ENCODE results near the gene EDN1. TPM values are rescaled to one million over a fixed set of nuclear protein-coding genes. Genes with fewer than 3 reads are reported as not detected.

Gene EDN1
- total and polyA plus RNA-seq, 5 donors, result 1.3 to 5.8 (median 2.2) TPM

DNA sequence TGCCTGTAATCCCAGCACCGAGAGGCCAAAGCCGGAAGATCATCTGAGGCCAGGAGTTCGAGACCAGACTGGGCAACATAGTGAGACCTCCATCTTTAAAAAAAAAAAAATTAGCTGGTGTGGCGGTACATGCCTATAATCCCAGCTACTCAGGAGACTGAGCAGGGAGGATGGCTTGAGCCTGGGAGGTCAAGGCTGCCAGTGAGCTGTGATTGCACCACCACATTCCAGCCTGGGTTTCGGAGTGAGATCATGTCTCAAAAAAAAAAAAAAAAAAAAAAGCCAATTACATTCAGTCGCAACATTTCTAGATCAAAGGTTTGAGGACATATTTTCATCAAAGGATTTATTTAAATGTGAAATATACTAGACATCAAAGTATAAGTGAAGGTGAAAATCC, 32.0 kb upstream of the EDN1 start:
- Histone ChIP-seq H3K4me3 (ENCODE audit: low read length) (no peak overlapping the region), H3K27ac (ENCODE audit: low read length) (no peak overlapping the region), H3K9me3 (ENCODE audit: control insufficient read depth, low read length) (no peaks in the 10 kb centered on the region), H3K27me3 (ENCODE audit: control insufficient read depth, insufficient read depth) (peaks cover 2% of the 10 kb centered on the region), H3K4me1 (ENCODE audit: control insufficient read depth, insufficient read depth, low read length) (no peaks in the 10 kb centered on the region)
- DNase-seq, result no peak
- no peak for ATAC-seq
- intact Hi-C loops (cut with DNase I), result no loop called here
- 96% methylated on average over 6 of the region's 6 CpGs for WGBS

DNA sequence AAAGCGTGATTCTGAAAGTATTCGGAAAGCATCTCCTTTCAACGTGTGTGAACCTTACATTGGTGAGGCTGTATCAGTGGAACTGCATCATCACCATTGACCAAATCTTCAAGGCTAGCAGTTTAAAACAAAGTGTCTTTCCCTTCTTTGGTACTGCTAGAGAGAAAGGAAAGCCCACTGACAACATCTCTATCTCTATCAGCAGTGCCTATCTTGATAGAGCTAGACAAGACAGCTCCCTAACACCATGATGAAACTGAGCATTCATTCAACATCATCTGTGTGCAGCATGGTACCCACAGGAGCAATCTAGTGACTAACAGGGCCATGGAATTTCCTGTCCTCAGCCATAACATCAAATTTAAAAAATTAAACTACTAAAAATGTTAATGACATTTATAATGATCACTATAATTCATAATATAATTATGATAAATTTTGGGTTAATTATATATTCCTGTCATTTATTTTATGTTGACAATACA, 31.5 kb upstream of the EDN1 start:
- Histone ChIP-seq H3K4me1 (ENCODE audit: control insufficient read depth, insufficient read depth, low read length) (no peaks in the 10 kb centered on the region), H3K27me3 (ENCODE audit: control insufficient read depth, insufficient read depth) (peaks cover 2% of the 10 kb centered on the region), H3K27ac (ENCODE audit: low read length) (no peak overlapping the region), H3K9me3 (ENCODE audit: control insufficient read depth, low read length) (no peaks in the 10 kb centered on the region), H3K4me3 (ENCODE audit: low read length) (no peak overlapping the region)
- ATAC-seq (no peak), DNase-seq (no peak)
- WGBS, result 95% methylated on average over 3 of the region's 3 CpGs
- intact Hi-C loops (cut with DNase I), result no loop called here

DNA sequence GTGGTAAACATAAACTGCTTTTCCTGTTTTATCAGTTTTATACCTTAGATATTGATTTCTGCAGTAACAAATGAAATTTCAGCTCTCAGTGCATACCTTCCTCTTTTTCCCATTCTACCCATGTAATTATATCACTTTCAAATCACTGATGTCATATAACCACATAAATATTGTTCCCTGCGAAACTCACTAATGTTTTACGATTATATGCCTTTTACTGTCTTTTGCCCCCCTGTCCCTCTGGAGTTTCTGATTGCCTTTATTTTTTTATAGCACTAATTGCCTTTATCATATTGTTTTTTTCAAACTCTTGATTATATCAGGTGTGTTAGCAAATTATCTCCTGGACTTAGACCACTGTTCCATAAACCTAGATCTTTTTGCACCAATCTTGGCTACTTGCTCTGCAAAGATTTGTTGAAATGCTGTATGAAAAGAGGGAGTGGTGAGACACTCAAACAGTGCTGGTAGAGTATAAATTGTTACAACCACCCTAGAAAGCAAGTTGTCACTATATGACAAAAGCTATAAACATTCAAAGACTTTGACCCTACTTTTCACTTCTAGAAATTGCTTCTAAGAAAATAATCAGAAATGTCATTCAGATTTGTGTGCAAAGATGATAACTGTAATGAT, 29.6 kb upstream of the EDN1 start:
- WGBS, result 89% methylated on average over 2 of the region's 2 CpGs
- H3K27me3 ChIP-seq (ENCODE audit: control insufficient read depth, insufficient read depth), result peaks cover 2% of the 10 kb centered on the region
- no peak for DNase-seq
- H3K27ac ChIP-seq (ENCODE audit: low read length), result no peak overlapping the region
- intact Hi-C loops (cut with DNase I), result no loop called here
- H3K4me3 ChIP-seq (ENCODE audit: low read length), result no peak overlapping the region
- ATAC-seq, result no peak
- H3K4me1 ChIP-seq (ENCODE audit: control insufficient read depth, insufficient read depth, low read length), result no peaks in the 10 kb centered on the region
- H3K9me3 ChIP-seq (ENCODE audit: control insufficient read depth, low read length), result no peaks in the 10 kb centered on the region

DNA sequence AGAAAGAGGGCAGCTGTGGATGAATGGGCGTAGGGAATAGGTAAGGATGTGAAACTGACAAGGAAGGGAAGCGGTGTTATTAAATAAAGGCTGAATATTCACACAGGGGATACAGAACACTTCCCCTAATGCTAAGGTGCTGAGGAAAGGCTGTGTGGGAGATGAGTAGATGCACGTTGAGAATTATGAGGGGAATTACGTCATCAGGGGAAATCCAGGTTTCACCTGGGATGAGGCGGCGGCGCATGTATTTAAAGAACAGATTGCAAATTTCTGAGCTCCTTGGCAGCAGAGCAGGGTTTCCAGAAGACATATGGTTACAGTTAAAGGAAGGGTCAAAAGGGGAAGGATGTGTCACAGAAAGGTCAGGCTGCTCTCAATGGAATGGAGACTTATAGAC, 28.7 kb upstream of the EDN1 start:
- Histone ChIP-seq H3K27me3 (ENCODE audit: control insufficient read depth, insufficient read depth) (no peaks in the 10 kb centered on the region), H3K27ac (ENCODE audit: low read length) (no peak overlapping the region), H3K4me1 (ENCODE audit: control insufficient read depth, insufficient read depth, low read length) (no peaks in the 10 kb centered on the region), H3K9me3 (ENCODE audit: control insufficient read depth, low read length) (no peaks in the 10 kb centered on the region), H3K4me3 (ENCODE audit: low read length) (no peak overlapping the region)
- ATAC-seq (no peak), DNase-seq (no peak)
- intact Hi-C loops (cut with DNase I), result no loop called here
- WGBS, result 87% methylated on average over 7 of the region's 7 CpGs

DNA sequence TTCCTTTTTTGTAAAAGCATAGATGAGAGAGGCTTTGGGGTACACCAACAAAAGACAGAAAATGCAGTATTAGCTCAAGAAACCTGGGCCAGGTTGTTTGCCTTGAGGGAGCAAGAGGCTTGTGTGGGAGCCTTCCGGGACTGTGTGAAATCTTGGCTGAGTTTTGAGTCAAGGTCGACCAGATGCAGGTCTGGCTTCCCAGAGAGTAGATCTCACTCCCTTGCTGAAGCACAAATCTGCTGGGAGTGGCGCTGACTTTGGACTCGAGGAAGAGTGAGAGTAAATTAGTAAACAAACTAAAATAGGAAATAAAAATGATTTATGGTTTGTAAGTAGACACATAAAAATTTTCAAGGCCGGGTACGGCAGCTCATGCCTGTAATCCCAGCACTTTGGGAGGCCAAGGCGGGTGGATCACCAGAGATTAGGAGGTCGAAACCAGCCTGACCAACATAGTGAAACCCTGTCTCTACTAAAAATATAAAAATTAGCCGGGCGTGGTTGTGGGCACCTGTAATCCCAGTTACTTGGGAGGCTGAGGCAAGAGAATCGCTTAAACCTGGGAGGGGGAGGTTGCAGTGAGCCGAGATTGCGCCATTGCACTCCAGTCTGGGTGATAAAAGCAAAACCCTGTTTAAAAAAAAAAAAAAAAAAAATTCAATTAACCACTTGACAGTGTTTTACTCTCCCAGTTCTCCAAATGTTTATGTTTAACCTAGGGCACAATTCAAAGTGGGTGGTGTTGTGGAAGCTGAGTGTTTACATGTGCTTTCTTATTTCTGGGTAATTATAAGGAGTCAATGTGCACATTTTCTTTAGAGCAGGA, 27.7 kb upstream of the EDN1 start:
- intact Hi-C loops (cut with DNase I), result no loop called here
- H3K4me1 ChIP-seq (ENCODE audit: control insufficient read depth, insufficient read depth, low read length), result no peaks in the 10 kb centered on the region
- H3K27me3 ChIP-seq (ENCODE audit: control insufficient read depth, insufficient read depth), result no peaks in the 10 kb centered on the region
- H3K9me3 ChIP-seq (ENCODE audit: control insufficient read depth, low read length), result no peaks in the 10 kb centered on the region
- 92% methylated on average over 13 of the region's 13 CpGs for WGBS
- DNase-seq (no peak), ATAC-seq (no peak)
- no peak overlapping the region for H3K27ac ChIP-seq (ENCODE audit: low read length)
- no peak overlapping the region for H3K4me3 ChIP-seq (ENCODE audit: low read length)

DNA sequence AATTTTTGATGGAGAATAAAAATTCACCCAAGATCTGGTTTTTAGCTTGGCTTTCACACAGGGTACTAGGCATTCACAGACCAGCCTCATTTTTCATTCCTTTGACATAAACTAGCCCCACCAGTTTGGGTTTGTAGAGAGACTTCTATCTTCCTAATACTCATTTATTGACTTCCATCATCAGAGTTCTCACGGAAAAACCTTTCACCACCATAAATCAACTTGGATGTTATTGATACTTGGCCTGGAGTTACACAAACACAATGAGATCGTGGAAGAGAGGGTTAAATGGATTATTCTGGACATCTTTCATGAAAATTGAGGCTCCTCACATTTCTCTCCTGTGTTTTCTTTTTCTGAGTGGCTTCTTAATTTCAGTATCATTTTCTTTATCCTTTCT, 26.8 kb upstream of the EDN1 start:
- H3K4me3 ChIP-seq (ENCODE audit: low read length), result no peak overlapping the region
- 60% methylated on average over 2 of the region's 2 CpGs for WGBS
- intact Hi-C loops (cut with DNase I), result no loop called here
- ATAC-seq, result no peak
- no peak for DNase-seq
- no peaks in the 10 kb centered on the region for H3K4me1 ChIP-seq (ENCODE audit: control insufficient read depth, insufficient read depth, low read length)
- H3K9me3 ChIP-seq (ENCODE audit: control insufficient read depth, low read length), result no peaks in the 10 kb centered on the region
- H3K27me3 ChIP-seq (ENCODE audit: control insufficient read depth, insufficient read depth), result no peaks in the 10 kb centered on the region
- no peak overlapping the region for H3K27ac ChIP-seq (ENCODE audit: low read length)

DNA sequence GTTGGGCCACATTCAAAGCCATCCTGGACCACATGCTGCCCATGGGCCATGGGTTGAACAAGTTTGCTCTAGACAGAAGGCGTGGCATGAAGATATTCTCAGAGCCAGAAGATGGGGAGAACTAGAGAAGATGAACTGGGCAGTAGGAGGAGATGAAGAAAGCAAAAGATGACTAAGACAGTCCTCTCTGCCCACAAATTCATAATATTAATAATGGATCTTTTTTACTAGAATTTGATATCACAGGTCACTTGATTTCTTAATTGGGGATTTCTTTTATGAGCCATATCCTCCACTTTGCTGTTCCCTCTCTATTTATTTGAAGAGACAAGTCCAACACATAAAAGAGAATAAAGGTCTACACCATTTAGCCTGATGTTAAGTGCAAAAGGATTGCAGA, 25.5 kb upstream of the EDN1 start:
- no peak for DNase-seq
- 94% methylated on average over 1 of the region's 1 CpG for WGBS
- ATAC-seq, result no peak

DNA sequence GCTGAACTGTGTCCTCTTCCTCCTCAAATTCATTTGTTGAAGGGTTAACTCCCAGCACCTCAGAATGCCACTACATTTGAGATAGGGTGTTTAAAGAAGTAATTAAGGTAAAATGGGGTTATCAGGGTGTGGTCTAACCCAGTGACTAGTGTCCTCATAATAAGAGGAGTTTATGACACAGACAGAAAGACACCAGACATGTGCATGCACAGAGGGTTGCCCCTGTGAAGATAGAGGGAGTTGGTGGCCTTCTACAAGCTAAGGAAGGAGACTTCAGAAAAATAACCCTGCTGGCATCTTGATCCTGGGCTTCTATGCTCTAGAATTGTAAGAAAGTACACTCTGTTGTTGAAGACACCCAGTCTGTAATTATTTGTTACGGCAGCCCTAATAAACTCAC, 24.9 kb upstream of the EDN1 start:
- H3K27me3 ChIP-seq (ENCODE audit: control insufficient read depth, insufficient read depth), result no peaks in the 10 kb centered on the region
- no peak for ATAC-seq
- intact Hi-C loops (cut with DNase I), result no loop called here
- no peak overlapping the region for H3K4me3 ChIP-seq (ENCODE audit: low read length)
- no peaks in the 10 kb centered on the region for H3K9me3 ChIP-seq (ENCODE audit: control insufficient read depth, low read length)
- no peak overlapping the region for H3K27ac ChIP-seq (ENCODE audit: low read length)
- DNase-seq, result no peak
- WGBS, result 97% methylated on average over 1 of the region's 1 CpG
- no peaks in the 10 kb centered on the region for H3K4me1 ChIP-seq (ENCODE audit: control insufficient read depth, insufficient read depth, low read length)

More for the DNA sequence above, 25.5 kb upstream of the EDN1 start:
- no peaks in the 10 kb centered on the region for H3K9me3 ChIP-seq (ENCODE audit: control insufficient read depth, low read length)
- no peaks in the 10 kb centered on the region for H3K4me1 ChIP-seq (ENCODE audit: control insufficient read depth, insufficient read depth, low read length)
- intact Hi-C loops (cut with DNase I), result no loop called here
- no peaks in the 10 kb centered on the region for H3K27me3 ChIP-seq (ENCODE audit: control insufficient read depth, insufficient read depth)
- no peak overlapping the region for H3K4me3 ChIP-seq (ENCODE audit: low read length)
- H3K27ac ChIP-seq (ENCODE audit: low read length), result no peak overlapping the region

DNA sequence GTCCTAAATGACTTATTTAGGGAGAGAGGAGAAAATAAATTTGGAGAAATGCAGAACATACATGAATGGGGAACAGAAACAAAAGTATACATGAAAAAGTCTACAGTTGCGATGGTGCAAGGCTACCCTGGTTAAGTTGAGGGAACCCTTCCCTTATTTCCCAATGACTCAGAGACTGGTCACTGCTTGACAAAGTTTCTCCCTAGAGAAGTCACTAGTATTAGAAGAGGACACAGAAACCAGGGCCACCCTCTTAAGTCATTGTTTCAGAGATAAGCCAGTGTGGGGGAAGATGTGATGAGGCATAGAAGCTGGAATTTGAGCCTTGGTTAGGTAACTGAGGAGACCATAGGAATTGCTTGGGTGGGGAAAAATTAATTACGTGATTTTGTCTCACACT, 24.4 kb upstream of the EDN1 start:
- no peak for DNase-seq
- no peak overlapping the region for H3K27ac ChIP-seq (ENCODE audit: low read length)
- no peaks in the 10 kb centered on the region for H3K9me3 ChIP-seq (ENCODE audit: control insufficient read depth, low read length)
- no peaks in the 10 kb centered on the region for H3K4me1 ChIP-seq (ENCODE audit: control insufficient read depth, insufficient read depth, low read length)
- intact Hi-C loops (cut with DNase I), result no loop called here
- 87% methylated on average over 2 of the region's 2 CpGs for WGBS
- no peaks in the 10 kb centered on the region for H3K27me3 ChIP-seq (ENCODE audit: control insufficient read depth, insufficient read depth)
- H3K4me3 ChIP-seq (ENCODE audit: low read length), result no peak overlapping the region
- ATAC-seq, result no peak

DNA sequence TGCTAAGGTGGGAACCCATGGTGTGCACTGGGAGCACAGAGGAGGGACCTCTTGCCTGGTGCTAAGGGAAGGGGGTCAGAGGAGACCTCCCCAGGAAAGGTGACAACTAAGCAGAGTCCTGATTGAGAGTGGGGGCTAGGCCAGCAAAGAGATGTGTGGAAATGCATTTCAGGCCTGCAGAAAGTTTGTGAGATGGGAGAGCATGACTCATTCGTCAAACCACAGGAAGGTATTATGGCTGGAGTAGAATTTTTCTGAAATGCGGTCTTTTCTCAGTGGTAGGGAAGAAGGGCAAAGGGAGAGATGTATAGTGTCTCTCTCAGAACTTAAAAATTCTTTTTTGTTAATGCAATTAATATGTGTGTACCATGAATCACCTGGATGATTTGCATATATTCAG, 23.6 kb upstream of the EDN1 start:
- 81% methylated on average over 2 of the region's 2 CpGs for WGBS
- no peak overlapping the region for H3K27ac ChIP-seq (ENCODE audit: low read length)
- no peak overlapping the region for H3K4me3 ChIP-seq (ENCODE audit: low read length)
- ATAC-seq, result no peak
- H3K9me3 ChIP-seq (ENCODE audit: control insufficient read depth, low read length), result no peaks in the 10 kb centered on the region
- intact Hi-C loops (cut with DNase I), result no loop called here
- DNase-seq, result no peak
- no peaks in the 10 kb centered on the region for H3K27me3 ChIP-seq (ENCODE audit: control insufficient read depth, insufficient read depth)
- H3K4me1 ChIP-seq (ENCODE audit: control insufficient read depth, insufficient read depth, low read length), result no peaks in the 10 kb centered on the region

DNA sequence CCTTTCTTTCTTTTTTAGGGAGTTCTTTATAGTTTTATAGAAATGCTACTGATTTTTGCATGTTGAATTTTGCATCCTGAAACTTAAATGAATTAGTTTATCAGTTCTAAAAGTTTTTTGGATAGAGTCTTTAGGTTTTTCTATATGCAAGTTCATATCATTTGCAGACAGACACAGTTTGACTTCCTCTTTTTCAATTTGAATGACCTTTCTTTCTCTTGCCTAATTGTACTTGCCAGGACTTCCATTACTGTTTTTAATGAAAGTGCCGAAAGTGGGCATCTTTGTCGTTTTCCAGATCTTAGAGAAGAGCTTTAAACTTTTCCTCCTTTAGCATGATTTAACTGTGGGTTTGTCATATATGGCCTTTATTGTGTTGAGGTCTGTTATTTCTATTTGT, 21.1 kb upstream of the EDN1 start:
- WGBS, result 73% methylated on average over 2 of the region's 2 CpGs
- H3K27me3 ChIP-seq (ENCODE audit: control insufficient read depth, insufficient read depth), result no peaks in the 10 kb centered on the region
- DNase-seq (no peak), ATAC-seq (no peak)
- H3K9me3 ChIP-seq (ENCODE audit: control insufficient read depth, low read length), result no peaks in the 10 kb centered on the region
- H3K4me1 ChIP-seq (ENCODE audit: control insufficient read depth, insufficient read depth, low read length), result no peaks in the 10 kb centered on the region
- intact Hi-C loops (cut with DNase I), result no loop called here
- H3K4me3 ChIP-seq (ENCODE audit: low read length), result no peak overlapping the region
- no peak overlapping the region for H3K27ac ChIP-seq (ENCODE audit: low read length)

All from right cardiac atrium (tissue), 5 donors.